ENCODE measurements around the gene XCL1. TPM values are rescaled to one million over a fixed set of nuclear protein-coding genes. Genes with fewer than 3 reads are reported as not detected.

The XCL1 gene
- total and polyA plus RNA-seq, 4 donors, result 0.15 to 0.71 (median 0.36) TPM

GRCh38 chr1:168560370-168560769 is 16.0 kb upstream of the XCL1 start:
- ATAC-seq (ENCODE audit: insufficient read depth, low FRiP score) (no peak), DNase-seq (no peak)
- no peak overlapping the region for H3K27ac ChIP-seq (ENCODE audit: low read depth in 1 of 2, low read length in 1 of 2)
- H3K4me3 ChIP-seq, result no peak overlapping the region
- H3K4me1 ChIP-seq (ENCODE audit: control insufficient read depth in 5 of 5, insufficient read depth in 5 of 5, low read length in 5 of 5), result no peaks in the 10 kb centered on the region
- no peaks in the 10 kb centered on the region for H3K27me3 ChIP-seq (ENCODE audit: control insufficient read depth in 3 of 3, insufficient read depth in 3 of 3, low read length in 2 of 3)
- H3K36me3 ChIP-seq (ENCODE audit: control insufficient read depth in 4 of 4, insufficient read depth in 4 of 4, low read length in 4 of 4), result no peaks in the 10 kb centered on the region
- H3K9me3 ChIP-seq (ENCODE audit: control insufficient read depth in 4 of 4, insufficient read depth in 3 of 4, low read length in 3 of 4), result no peaks in the 10 kb centered on the region
- TF ChIP-seq CTCF (IDR thresholded peaks at IDR 0.05; ENCODE audit: control extremely low read depth, extremely low read depth), result no peak
- H3K9ac ChIP-seq (ENCODE audit: insufficient read depth in 1 of 2, low read length in 2 of 2), result no peak overlapping the region

DNA sequence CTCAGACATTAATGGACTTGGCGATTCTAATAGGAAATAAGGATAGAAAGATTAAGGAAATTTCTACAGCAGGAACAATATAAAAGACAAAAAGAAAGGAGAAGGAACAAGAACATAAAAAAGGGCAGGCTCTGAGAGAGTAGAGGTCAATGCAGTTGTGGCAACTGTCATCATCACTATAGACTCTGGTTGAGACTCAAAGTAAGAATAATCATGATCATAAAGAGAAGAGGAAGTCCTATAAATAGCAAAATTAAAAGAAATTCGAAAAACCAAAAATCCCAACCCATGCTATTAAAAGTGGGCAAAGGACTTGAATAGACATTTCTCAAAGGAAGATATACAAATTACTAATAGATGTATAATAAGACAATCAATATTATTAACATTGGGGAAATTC is 14.4 kb upstream of the XCL1 start:
- Histone ChIP-seq H3K9me3 (ENCODE audit: control insufficient read depth in 4 of 4, insufficient read depth in 3 of 4, low read length in 3 of 4) (no peaks in the 10 kb centered on the region), H3K36me3 (ENCODE audit: control insufficient read depth in 4 of 4, insufficient read depth in 4 of 4, low read length in 4 of 4) (no peaks in the 10 kb centered on the region), H3K27me3 (ENCODE audit: control insufficient read depth in 3 of 3, insufficient read depth in 3 of 3, low read length in 2 of 3) (no peaks in the 10 kb centered on the region), H3K4me1 (ENCODE audit: control insufficient read depth in 5 of 5, insufficient read depth in 5 of 5, low read length in 5 of 5) (no peaks in the 10 kb centered on the region), H3K9ac (ENCODE audit: insufficient read depth in 1 of 2, low read length in 2 of 2) (no peak overlapping the region), H3K27ac (ENCODE audit: low read depth in 1 of 2, low read length in 1 of 2) (no peak overlapping the region), H3K4me3 (no peak overlapping the region)
- no peak for TF ChIP-seq CTCF (IDR thresholded peaks at IDR 0.05; ENCODE audit: control extremely low read depth, extremely low read depth)
- ATAC-seq (ENCODE audit: insufficient read depth, low FRiP score) (no peak), DNase-seq (no peak)
- 63 to 80% methylated on average over 2 of the region's 2 CpGs for WGBS, 2 donors

DNA sequence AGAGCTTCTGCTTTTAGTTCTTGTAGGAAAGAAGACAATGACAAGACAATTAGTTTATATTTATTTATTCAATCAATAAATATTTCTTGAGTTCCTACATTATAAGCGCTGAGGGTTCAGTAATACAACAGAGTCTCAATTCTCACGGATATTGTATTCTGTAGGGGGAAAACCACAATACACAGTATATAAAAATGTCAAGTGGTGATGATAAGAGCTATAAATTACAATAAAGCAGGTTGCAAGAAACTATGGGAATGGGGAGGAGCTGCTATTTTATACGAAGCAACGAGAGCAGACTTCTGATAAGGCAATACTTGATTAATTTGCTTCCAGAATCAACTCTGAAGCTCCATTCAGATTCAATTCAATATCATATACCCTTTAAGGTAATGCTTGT is 10.6 kb upstream of the XCL1 start:
- Histone ChIP-seq H3K36me3 (ENCODE audit: control insufficient read depth in 4 of 4, insufficient read depth in 4 of 4, low read length in 4 of 4) (no peaks in the 10 kb centered on the region), H3K27me3 (ENCODE audit: control insufficient read depth in 3 of 3, insufficient read depth in 3 of 3, low read length in 2 of 3) (no peaks in the 10 kb centered on the region), H3K4me3 (no peak overlapping the region), H3K27ac (ENCODE audit: low read depth in 1 of 2, low read length in 1 of 2) (no peak overlapping the region), H3K9ac (ENCODE audit: insufficient read depth in 1 of 2, low read length in 2 of 2) (no peak overlapping the region), H3K4me1 (ENCODE audit: control insufficient read depth in 5 of 5, insufficient read depth in 5 of 5, low read length in 5 of 5) (no peaks in the 10 kb centered on the region), H3K9me3 (ENCODE audit: control insufficient read depth in 4 of 4, insufficient read depth in 3 of 4, low read length in 3 of 4) (no peaks in the 10 kb centered on the region)
- DNase-seq (no peak), ATAC-seq (ENCODE audit: insufficient read depth, low FRiP score) (no peak)
- WGBS, 2 donors, result 29 to 42% methylated on average over 4 of the region's 4 CpGs
- TF ChIP-seq CTCF (IDR thresholded peaks at IDR 0.05; ENCODE audit: control extremely low read depth, extremely low read depth), result no peak

DNA sequence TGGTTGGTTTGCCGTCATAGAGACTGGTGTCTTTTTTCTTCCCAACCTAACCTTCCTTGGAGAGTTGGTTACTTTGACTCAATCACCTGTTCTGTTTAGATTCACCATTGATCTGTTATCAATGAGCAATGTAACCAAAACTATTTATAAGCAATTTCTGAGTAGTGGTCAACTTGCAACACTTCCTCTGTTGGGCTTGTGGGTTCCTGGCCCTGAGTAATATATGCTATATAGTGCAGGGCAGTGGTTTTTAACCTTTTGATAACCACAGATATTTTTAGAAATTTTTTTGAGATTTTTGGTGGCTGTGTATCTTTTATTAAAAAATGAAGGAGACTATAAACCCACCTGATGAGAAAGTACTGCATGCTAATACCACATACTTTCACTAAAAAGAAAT is 9.4 kb upstream of the XCL1 start:
- no peaks in the 10 kb centered on the region for H3K9me3 ChIP-seq (ENCODE audit: control insufficient read depth in 4 of 4, insufficient read depth in 3 of 4, low read length in 3 of 4)
- no peak for ATAC-seq (ENCODE audit: insufficient read depth, low FRiP score)
- WGBS, 2 donors, result 27 to 75% methylated on average over 1 of the region's 1 CpG

More for the DNA sequence above, 9.4 kb upstream of the XCL1 start:
- Histone ChIP-seq H3K27me3 (ENCODE audit: control insufficient read depth in 3 of 3, insufficient read depth in 3 of 3, low read length in 2 of 3) (no peaks in the 10 kb centered on the region), H3K4me3 (no peak overlapping the region), H3K9ac (ENCODE audit: insufficient read depth in 1 of 2, low read length in 2 of 2) (no peak overlapping the region), H3K4me1 (ENCODE audit: control insufficient read depth in 5 of 5, insufficient read depth in 5 of 5, low read length in 5 of 5) (no peaks in the 10 kb centered on the region), H3K27ac (ENCODE audit: low read depth in 1 of 2, low read length in 1 of 2) (no peak overlapping the region), H3K36me3 (ENCODE audit: control insufficient read depth in 4 of 4, insufficient read depth in 4 of 4, low read length in 4 of 4) (no peaks in the 10 kb centered on the region)
- no peak for DNase-seq
- no peak for TF ChIP-seq CTCF (IDR thresholded peaks at IDR 0.05; ENCODE audit: control extremely low read depth, extremely low read depth)
